Body of pancreas (tissue), 4 donors: ENCODE measurements around the gene EMILIN2.

ENCODE experiments used
- POLR2A ChIP-seq, 3 donors: fragments of 450-650 bp; IDR thresholded peaks; one replicate each; pipeline ENCODE4 v1.6.1; 2016; ENCODE audit warnings: antibody characterized with exemption in 3 of 3, mild to moderate bottlenecking in 2 of 3
- TF ChIP-seq, protein P1 (sequence below), 7 experiments: fragments of 450-650 bp in 4 of 7; fragments of 200-600 bp in 3 of 7; sonication (generic) in 3 of 7; IDR thresholded peaks; one replicate each; pipeline ENCODE4 v1.5.1; 2016 to 2019; ENCODE audit warnings: antibody characterized with exemption in 7 of 7

DNA sequence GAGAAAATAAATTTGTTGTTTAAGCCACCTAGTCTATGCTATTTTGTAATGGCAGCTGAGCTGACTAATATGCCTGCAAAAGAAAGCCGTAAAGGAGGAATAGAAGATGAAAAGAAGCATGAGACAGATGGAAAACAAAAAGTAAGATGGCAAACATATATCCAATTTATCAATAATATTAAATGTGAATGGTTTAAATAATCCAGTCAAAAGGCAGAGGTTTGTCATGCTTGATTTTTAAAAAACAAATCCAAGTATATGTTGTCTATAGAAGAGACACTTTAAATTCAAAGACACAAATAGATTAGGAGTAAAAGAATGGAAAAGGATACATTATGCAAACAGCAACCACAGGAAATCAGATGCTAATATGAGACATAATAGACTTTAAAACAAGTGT is 35.4 kb upstream of the EMILIN2 start:
- TF ChIP-seq, protein P1, sequence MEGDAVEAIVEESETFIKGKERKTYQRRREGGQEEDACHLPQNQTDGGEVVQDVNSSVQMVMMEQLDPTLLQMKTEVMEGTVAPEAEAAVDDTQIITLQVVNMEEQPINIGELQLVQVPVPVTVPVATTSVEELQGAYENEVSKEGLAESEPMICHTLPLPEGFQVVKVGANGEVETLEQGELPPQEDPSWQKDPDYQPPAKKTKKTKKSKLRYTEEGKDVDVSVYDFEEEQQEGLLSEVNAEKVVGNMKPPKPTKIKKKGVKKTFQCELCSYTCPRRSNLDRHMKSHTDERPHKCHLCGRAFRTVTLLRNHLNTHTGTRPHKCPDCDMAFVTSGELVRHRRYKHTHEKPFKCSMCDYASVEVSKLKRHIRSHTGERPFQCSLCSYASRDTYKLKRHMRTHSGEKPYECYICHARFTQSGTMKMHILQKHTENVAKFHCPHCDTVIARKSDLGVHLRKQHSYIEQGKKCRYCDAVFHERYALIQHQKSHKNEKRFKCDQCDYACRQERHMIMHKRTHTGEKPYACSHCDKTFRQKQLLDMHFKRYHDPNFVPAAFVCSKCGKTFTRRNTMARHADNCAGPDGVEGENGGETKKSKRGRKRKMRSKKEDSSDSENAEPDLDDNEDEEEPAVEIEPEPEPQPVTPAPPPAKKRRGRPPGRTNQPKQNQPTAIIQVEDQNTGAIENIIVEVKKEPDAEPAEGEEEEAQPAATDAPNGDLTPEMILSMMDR (IDR thresholded peaks at IDR 0.05), result no peak
- no peak for TF ChIP-seq POLR2A (IDR thresholded peaks at IDR 0.05)
